Endodermal cell (in vitro differentiated cells): ENCODE data around the gene ZNF211. TPM values are rescaled to one million over a fixed set of nuclear protein-coding genes. Genes with fewer than 3 reads are reported as not detected.

Experiments used
- DNase-seq: peaks from one replicate; pipeline ENCODE4 v3.0.0-alpha.2; 2017
- H3K27ac ChIP-seq: 2 replicates; pipeline ENCODE4 v1.5.1; 2013; ENCODE audit warnings: mild to moderate bottlenecking, low read depth, low read length, moderate library complexity
- H3K27me3 ChIP-seq: 2 replicates; pipeline ENCODE4 v1.6.1; 2013; ENCODE audit warnings: mild to moderate bottlenecking, low read length, moderate library complexity; ENCODE audit not compliant: insufficient read depth, control insufficient read depth, poor library complexity, severe bottlenecking
- H3K36me3 ChIP-seq: 2 replicates; pipeline ENCODE4 v1.7.0; 2013; ENCODE audit warnings: mild to moderate bottlenecking, low read length, moderate library complexity; ENCODE audit not compliant: control insufficient read depth, insufficient read depth
- H3K4me1 ChIP-seq: one replicate; pipeline ENCODE4 v1.7.0; 2013; ENCODE audit warnings: low read length; ENCODE audit not compliant: control insufficient read depth, insufficient read depth
- H3K4me3 ChIP-seq: 2 replicates; pipeline ENCODE4 v1.5.1; 2013; ENCODE audit warnings: mild to moderate bottlenecking, low read length, moderate library complexity
- H3K9ac ChIP-seq: 2 replicates; pipeline ENCODE4 v1.6.1; 2013; ENCODE audit warnings: mild to moderate bottlenecking, low read length, moderate library complexity; ENCODE audit not compliant: poor library complexity, severe bottlenecking; ENCODE audit errors: extremely low read depth
- H3K9me3 ChIP-seq: 2 replicates; pipeline ENCODE4 v1.6.1; 2013; ENCODE audit warnings: mild to moderate bottlenecking, low read length, moderate library complexity; ENCODE audit not compliant: control insufficient read depth
- H3K27ac Mint-ChIP-seq: 2 replicates; pipeline ENCODE4 v1.8.0; 2020; ENCODE audit warnings: mixed read lengths
- H3K27me3 Mint-ChIP-seq: 2 replicates; pipeline ENCODE4 v1.8.0; 2021; ENCODE audit warnings: mild to moderate bottlenecking, mixed read lengths; ENCODE audit not compliant: insufficient read depth
- H3K36me3 Mint-ChIP-seq: 2 replicates; pipeline ENCODE4 v1.8.0; 2020; ENCODE audit warnings: low read depth, mixed read lengths
- H3K4me1 Mint-ChIP-seq: 2 replicates; pipeline ENCODE4 v1.8.0; 2020; ENCODE audit warnings: mixed read lengths
- H3K4me3 Mint-ChIP-seq: 2 replicates; pipeline ENCODE4 v1.8.0; 2020; ENCODE audit warnings: mild to moderate bottlenecking, moderate library complexity, mixed read lengths
- H3K9me3 Mint-ChIP-seq: 2 replicates; pipeline ENCODE4 v1.8.0; 2020; ENCODE audit warnings: mild to moderate bottlenecking, mixed read lengths
- WGBS, 2 experiments: methylation state at CpG; one replicate each; pipeline versions ENCODE4 v1.1.5 to v1.1.7; 2013; ENCODE audit warnings: missing lambda C conversion rate in 2 of 2, mixed read lengths in 1 of 2; ENCODE audit not compliant: insufficient coverage in 1 of 2, insufficient read length in 1 of 2; 5-methylcytosine and 5-hydroxymethylcytosine counted together
- total RNA-seq, 2 donors: library from RNA; stranded (reverse); fragmentation: NEBNext Ultra II Directional in 1 of 2; extraction: Animal tissue kit (Norgen Biotek cat#: 25700) in 1 of 2; gene quantifications; 2 replicates in 1 of 2; 3 replicates in 1 of 2; pipeline ENCODE4 v1.2.1, GENCODE V29; 2021
- TF ChIP-seq, protein P1 (sequence below): fragments of 200-600 bp; sonication (generic); conservative IDR thresholded peaks from 2 replicates; pipeline ENCODE4 v1.5.0; 2021; ENCODE audit warnings: antibody characterized with exemption, mild to moderate bottlenecking

ZNF211 gene
- total RNA-seq, 2 donors from 2014 or later, result 17.4 to 20.7 TPM

DNA sequence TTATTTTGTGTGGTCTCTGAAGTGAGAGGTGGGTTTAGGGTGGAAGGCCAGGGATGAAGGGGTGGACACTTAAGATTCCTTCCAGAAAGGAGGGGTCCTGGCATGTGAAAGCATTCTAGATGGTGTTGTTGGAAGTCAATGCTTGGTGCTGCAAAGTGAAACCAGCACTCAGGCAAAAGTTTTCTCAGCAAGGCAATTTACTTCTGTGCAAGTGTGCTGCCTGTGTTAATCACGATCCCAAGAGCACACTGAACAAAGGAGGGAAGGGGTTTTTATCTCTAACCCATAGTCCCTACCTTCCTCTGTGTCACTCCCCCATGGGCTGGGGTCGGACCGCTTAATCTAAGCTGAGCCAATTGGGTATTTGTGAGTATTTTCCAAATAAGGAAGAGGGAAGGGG is 17.6 kb upstream of the ZNF211 start:
- Histone ChIP-seq H3K36me3 (peaks cover 56% of the 10 kb centered on the region), H3K9ac (no peak overlapping the region), H3K9me3 (peaks cover 66% of the 10 kb centered on the region)

GRCh38 chr19:57620673-57621348 is 12.2 kb upstream of the ZNF211 start:
- Histone ChIP-seq H3K4me3 (peak overlapping the region; percentile 87), H3K27me3 (no peaks in the 10 kb centered on the region), H3K36me3 (peaks cover 96% of the 10 kb centered on the region), H3K4me1 (no peaks in the 10 kb centered on the region), H3K9me3 (peaks cover 100% of the 10 kb centered on the region), H3K27ac (no peak overlapping the region), H3K9ac (no peak overlapping the region)
- no peak for DNase-seq
- peaks cover 4% of the 10 kb centered on the region for H3K27me3 Mint-ChIP-seq
- no peak overlapping the region for H3K27ac Mint-ChIP-seq
- peaks cover 100% of the 10 kb centered on the region for H3K9me3 Mint-ChIP-seq
- WGBS, 2 experiments, result 97 to 98% methylated on average over 8 to 10 of the region's 10 CpGs
- peaks cover 100% of the 10 kb centered on the region for H3K36me3 Mint-ChIP-seq
- no peak overlapping the region for H3K4me3 Mint-ChIP-seq
- TF ChIP-seq, protein P1, sequence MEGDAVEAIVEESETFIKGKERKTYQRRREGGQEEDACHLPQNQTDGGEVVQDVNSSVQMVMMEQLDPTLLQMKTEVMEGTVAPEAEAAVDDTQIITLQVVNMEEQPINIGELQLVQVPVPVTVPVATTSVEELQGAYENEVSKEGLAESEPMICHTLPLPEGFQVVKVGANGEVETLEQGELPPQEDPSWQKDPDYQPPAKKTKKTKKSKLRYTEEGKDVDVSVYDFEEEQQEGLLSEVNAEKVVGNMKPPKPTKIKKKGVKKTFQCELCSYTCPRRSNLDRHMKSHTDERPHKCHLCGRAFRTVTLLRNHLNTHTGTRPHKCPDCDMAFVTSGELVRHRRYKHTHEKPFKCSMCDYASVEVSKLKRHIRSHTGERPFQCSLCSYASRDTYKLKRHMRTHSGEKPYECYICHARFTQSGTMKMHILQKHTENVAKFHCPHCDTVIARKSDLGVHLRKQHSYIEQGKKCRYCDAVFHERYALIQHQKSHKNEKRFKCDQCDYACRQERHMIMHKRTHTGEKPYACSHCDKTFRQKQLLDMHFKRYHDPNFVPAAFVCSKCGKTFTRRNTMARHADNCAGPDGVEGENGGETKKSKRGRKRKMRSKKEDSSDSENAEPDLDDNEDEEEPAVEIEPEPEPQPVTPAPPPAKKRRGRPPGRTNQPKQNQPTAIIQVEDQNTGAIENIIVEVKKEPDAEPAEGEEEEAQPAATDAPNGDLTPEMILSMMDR, result no peak
- H3K4me1 Mint-ChIP-seq, result no peaks in the 10 kb centered on the region

More for the DNA sequence above, 17.6 kb upstream of the ZNF211 start:
- Histone ChIP-seq H3K27ac (no peak overlapping the region), H3K4me3 (peak overlapping the region; percentile 87), H3K4me1 (no peaks in the 10 kb centered on the region), H3K27me3 (no peaks in the 10 kb centered on the region)
- Mint-ChIP-seq H3K36me3 (peaks cover 61% of the 10 kb centered on the region), H3K27me3 (peaks cover 5% of the 10 kb centered on the region), H3K4me1 (no peaks in the 10 kb centered on the region), H3K9me3 (peaks cover 73% of the 10 kb centered on the region), H3K27ac (peak overlapping the region; percentile 81), H3K4me3 (peak overlapping the region; percentile 85)
- 91 to 100% methylated on average over 1 to 3 of the region's 3 CpGs for WGBS, 2 experiments
- no peak for DNase-seq
- TF ChIP-seq, protein P1, result no peak

- H3K9me3 ChIP-seq, result peaks cover 84% of the 10 kb centered on the region
- no peak overlapping the region for H3K4me3 Mint-ChIP-seq
- H3K9ac ChIP-seq, result no peak overlapping the region
- H3K9me3 Mint-ChIP-seq, result peaks cover 96% of the 10 kb centered on the region
- H3K4me1 ChIP-seq, result no peaks in the 10 kb centered on the region
- peak overlapping the region; percentile 87 for H3K4me3 ChIP-seq
- TF ChIP-seq, protein P1, result no peak
- H3K27ac Mint-ChIP-seq, result no peak overlapping the region
- no peaks in the 10 kb centered on the region for H3K4me1 Mint-ChIP-seq
- peaks cover 82% of the 10 kb centered on the region for H3K36me3 Mint-ChIP-seq
- no peaks in the 10 kb centered on the region for H3K27me3 ChIP-seq
- H3K27ac ChIP-seq, result no peak overlapping the region
- no peak for DNase-seq
- peaks cover 82% of the 10 kb centered on the region for H3K36me3 ChIP-seq
- peaks cover 4% of the 10 kb centered on the region for H3K27me3 Mint-ChIP-seq
Observed at GRCh38 chr19:57623091-57623490, 9.9 kb upstream of the ZNF211 start.
